Measurements from ENCODE around the gene DECR2. TPM values are rescaled to one million over a fixed set of nuclear protein-coding genes. Genes with fewer than 3 reads are reported as not detected.

DECR2 gene
- total and polyA plus RNA-seq, 12 donors: 5.9 to 143 (median 41.7) TPM

DNA sequence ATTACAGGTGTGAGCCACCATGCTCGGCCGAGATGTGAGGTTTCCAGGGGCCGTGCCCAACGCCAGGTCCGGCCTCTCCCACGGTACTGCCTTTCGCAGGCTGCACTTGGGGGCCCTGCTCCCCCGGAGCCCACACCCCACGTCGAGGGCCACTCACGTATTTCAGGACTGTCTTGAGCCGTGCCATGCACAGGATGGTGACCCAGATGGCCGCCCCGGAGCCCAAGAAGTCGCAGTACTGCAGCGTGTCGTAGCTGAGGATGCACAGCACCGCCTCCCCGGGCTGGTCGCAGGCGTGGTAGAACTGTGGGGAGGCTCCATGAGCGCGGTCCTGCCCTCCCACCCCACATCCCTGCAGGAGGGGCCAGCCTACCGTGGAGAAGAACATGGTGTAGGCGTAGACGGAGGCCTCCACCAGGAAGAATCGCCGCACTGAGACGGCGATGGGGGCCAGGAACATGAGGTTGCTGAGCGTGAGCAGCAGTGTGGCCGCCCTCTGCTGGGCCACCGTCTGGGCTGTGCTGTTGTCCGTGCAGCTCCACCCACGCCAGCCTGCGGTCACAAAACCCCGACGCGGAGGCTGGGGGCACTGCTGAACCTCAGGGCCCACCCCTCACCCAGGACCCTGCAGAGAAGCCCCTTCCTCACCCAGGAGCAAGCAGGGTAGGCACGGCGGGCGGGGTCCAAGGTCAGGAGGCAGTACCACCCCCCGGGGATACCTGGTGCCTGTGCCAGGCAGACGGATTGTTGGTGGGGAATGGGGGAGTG lies 27.7 kb upstream of the DECR2 start:
- Histone ChIP-seq H3K27ac (no peak overlapping the region), H3K27me3 (no peaks in the 10 kb centered on the region), H3K9me3 (replicated peaks in 1 of 3) (no peaks in the 10 kb centered on the region), H3K4me3 (no peak overlapping the region), H3K4me1 (replicated peaks in 1 of 2) (peaks cover 6 to 13% of the 10 kb centered on the region in 2 donors), H3K36me3 (replicated peaks in 1 of 2) (peaks cover 0 to 53% of the 10 kb centered on the region in 2 donors)
- 90 to 96% (median 95%) methylated on average over 21 to 44 of the region's 44 CpGs for WGBS, 4 donors
- TF ChIP-seq CTCF (IDR thresholded peaks at IDR 0.05) (no peak), POLR2A (IDR thresholded peaks at IDR 0.05) (no peak)
- no peak for DNase-seq
- intact Hi-C loops (cut with DNase I): no loop called here

DNA sequence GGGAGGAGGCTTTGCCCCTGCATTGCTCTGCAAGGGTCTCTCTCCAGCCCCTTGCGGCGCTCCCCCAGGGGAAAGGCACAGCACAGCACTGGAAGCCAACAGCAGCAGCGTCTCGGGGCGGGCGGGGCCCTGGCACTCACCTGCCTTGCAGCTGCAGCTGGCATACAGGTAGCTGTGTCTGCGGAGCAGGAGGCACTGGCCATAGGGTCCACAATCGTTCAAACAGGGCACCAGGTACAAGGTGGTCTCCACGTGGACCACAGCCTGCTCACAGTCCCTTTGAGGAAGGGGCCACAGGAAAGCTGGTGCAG lies 27.1 kb upstream of the DECR2 start:
- intact Hi-C loops (cut with DNase I): no loop called here
- Histone ChIP-seq H3K36me3 (replicated peaks in 1 of 2) (peaks cover 0 to 53% of the 10 kb centered on the region in 2 donors), H3K4me1 (replicated peaks in 1 of 2) (peaks cover 4 to 14% of the 10 kb centered on the region in 2 donors), H3K4me3 (no peak overlapping the region), H3K27ac (no peak overlapping the region), H3K9me3 (replicated peaks in 1 of 3) (no peaks in the 10 kb centered on the region), H3K27me3 (no peaks in the 10 kb centered on the region)
- WGBS, 4 donors: 93 to 94% methylated on average over 9 of the region's 9 CpGs; no CpG with 5 or more reads in 2 of the 4 donors
- no peak for TF ChIP-seq POLR2A (IDR thresholded peaks at IDR 0.05)
- TF ChIP-seq CTCF (IDR thresholded peaks at IDR 0.05): no peak
- DNase-seq: no peak

DNA sequence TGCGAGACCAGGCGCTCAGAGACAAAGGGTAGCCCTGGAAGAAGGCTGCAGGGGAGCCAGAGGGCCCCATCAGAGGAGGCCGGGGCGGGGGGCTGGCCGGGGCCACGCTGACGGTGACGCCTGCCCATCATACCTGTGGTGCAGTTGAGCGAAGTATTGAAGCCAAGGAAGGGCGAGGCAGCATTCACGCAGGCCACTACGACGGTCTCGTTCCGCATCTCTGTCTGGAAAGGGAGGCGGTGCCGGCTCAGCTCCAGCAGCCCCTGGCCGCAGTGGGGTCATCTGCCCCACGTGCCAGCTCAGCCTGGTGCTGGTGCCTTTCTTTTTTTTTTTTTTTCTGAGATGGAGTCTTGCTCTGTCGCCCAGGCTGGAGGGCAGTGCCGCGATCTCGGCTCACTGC lies 26.5 kb upstream of the DECR2 start:
- WGBS, 4 donors: 91 to 97% (median 93%) methylated on average over 16 to 23 of the region's 23 CpGs
- Histone ChIP-seq H3K4me3 (no peak overlapping the region), H3K9me3 (replicated peaks in 1 of 3) (no peaks in the 10 kb centered on the region), H3K27ac (no peak overlapping the region), H3K4me1 (replicated peaks in 1 of 2) (peaks cover 0 to 14% of the 10 kb centered on the region in 2 donors), H3K36me3 (replicated peaks in 1 of 2) (peaks cover 0 to 53% of the 10 kb centered on the region in 2 donors), H3K27me3 (no peaks in the 10 kb centered on the region)
- intact Hi-C loops (cut with DNase I): no loop called here
- TF ChIP-seq CTCF (IDR thresholded peaks at IDR 0.05) (no peak), POLR2A (IDR thresholded peaks at IDR 0.05) (no peak)
- no peak for DNase-seq

DNA sequence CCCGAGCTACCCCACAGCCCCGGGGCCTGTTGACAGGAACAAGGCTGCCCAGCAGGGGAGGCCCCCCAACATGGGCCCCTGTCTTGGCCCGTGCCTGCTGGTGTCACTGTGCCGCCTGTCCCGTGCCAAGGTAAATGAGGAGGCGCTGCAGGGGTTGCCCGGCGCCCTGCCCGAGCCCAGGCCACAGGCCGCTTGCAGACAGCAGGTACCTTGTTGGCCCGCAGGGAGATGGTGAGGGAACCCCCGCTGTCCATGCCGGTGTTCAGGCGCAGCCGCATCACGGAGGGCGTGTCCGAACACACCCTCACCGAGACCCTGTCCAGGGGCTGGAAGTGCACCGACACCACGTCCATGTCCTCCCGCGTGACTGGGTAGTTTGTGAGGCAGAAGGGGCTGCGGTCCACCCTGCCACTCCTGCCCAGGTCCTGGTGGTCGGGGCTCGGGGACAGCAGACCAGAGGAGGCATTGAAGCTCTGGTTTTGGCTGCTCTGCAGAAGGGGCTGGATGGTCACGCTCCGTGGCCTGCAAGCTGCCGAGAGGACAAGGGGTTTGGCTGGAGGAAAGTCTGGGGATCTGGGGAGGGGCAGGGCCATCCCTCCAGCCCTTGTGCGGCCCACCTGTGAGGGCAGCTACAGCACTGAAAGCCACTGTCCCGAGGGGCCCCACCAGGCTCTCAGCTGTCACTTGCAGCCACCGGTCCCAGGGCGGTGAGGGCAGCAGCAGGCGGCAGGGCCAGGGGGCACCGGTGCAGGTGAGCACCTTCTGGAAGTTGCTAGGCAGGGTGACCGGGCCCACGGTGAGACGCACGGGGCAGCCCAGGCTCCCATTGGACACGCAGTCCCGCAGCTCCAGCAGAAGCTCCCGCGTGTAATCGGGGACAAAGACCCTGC lies 25.5 kb upstream of the DECR2 start:
- H3K36me3 ChIP-seq (replicated peaks in 1 of 2): peaks cover 0 to 53% of the 10 kb centered on the region in 2 donors
- DNase-seq: no peak

More for the DNA sequence above, 25.5 kb upstream of the DECR2 start:
- H3K27me3 ChIP-seq: no peaks in the 10 kb centered on the region
- WGBS, 4 donors: 92 to 95% (median 94%) methylated on average over 7 to 44 of the region's 44 CpGs
- intact Hi-C loops (cut with DNase I): no loop called here
- no peak overlapping the region for H3K4me3 ChIP-seq
- no peaks in the 10 kb centered on the region for H3K9me3 ChIP-seq (replicated peaks in 1 of 3)
- H3K4me1 ChIP-seq (replicated peaks in 1 of 2): peaks cover 7 to 16% of the 10 kb centered on the region in 2 donors
- TF ChIP-seq POLR2A (IDR thresholded peaks at IDR 0.05) (no peak), CTCF (IDR thresholded peaks at IDR 0.05) (no peak)
- no peak overlapping the region for H3K27ac ChIP-seq

All from adrenal gland (tissue), 12 donors.